ENCODE data around the gene ST7L.

- no peak for TF ChIP-seq CTCF (IDR thresholded peaks at IDR 0.05)
- TF ChIP-seq, protein P1, sequence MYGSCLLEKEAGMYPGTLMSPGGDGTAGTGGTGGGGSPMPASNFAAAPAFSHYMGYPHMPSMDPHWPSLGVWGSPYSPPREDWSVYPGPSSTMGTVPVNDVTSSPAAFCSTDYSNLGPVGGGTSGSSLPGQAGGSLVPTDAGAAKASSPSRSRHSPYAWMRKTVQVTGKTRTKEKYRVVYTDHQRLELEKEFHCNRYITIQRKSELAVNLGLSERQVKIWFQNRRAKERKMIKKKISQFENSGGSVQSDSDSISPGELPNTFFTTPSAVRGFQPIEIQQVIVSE (CRISPR knock-in tag; IDR thresholded peaks at IDR 0.05; ENCODE audit: borderline replicate concordance): no peak
- TF ChIP-seq MYBL2 (CRISPR knock-in tag; IDR thresholded peaks at IDR 0.05): no peak
- TF ChIP-seq ZNF232 (CRISPR knock-in tag; IDR thresholded peaks at IDR 0.05): no peak
- TF ChIP-seq ZNF425 (CRISPR knock-in tag; conservative IDR thresholded peaks at IDR 0.05): no peak
- TF ChIP-seq, protein P2, sequence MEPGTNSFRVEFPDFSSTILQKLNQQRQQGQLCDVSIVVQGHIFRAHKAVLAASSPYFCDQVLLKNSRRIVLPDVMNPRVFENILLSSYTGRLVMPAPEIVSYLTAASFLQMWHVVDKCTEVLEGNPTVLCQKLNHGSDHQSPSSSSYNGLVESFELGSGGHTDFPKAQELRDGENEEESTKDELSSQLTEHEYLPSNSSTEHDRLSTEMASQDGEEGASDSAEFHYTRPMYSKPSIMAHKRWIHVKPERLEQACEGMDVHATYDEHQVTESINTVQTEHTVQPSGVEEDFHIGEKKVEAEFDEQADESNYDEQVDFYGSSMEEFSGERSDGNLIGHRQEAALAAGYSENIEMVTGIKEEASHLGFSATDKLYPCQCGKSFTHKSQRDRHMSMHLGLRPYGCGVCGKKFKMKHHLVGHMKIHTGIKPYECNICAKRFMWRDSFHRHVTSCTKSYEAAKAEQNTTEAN (CRISPR knock-in tag; IDR thresholded peaks at IDR 0.05): no peak
Observed at GRCh38 chr1:112518186-112518585, 100.8 kb downstream of the ST7L start.

Data from WTC11 (cell line).